Amygdala (tissue), 56 donors: ENCODE data around the gene NPAT.
"Not testable (repeated sequence)": the region's sequence is repeated elsewhere in the genome, so short reads cannot be mapped to it uniquely, and the experiment has no call there.

Source experiments
- DNase-seq, 56 donors: peaks; one replicate each; lab custom pipeline; 2025; lab: John Stamatoyannopoulos, UW

The NPAT gene

GRCh38 chr11:108162878-108163277, 59.6 kb downstream of the NPAT start:
- not testable (repeated sequence) for DNase-seq

GRCh38 chr11:108160970-108161566, 61.4 kb downstream of the NPAT start:
- no peak for DNase-seq

- DNase-seq, result no peak
Observed at GRCh38 chr11:108154591-108154990, 67.8 kb downstream of the NPAT start.

- no peak for DNase-seq
Observed at GRCh38 chr11:108148556-108148955, 73.9 kb downstream of the NPAT start.

GRCh38 chr11:108147150-108147549, 75.3 kb downstream of the NPAT start:
- no peak for DNase-seq

GRCh38 chr11:108144615-108145014, 77.8 kb downstream of the NPAT start:
- no peak for DNase-seq

GRCh38 chr11:108142304-108142703, 80.1 kb downstream of the NPAT start:
- no peak for DNase-seq

GRCh38 chr11:108137212-108137611, 85.2 kb downstream of the NPAT start:
- no peak for DNase-seq

- no peak for DNase-seq
Observed at GRCh38 chr11:108135845-108136544, 86.4 kb downstream of the NPAT start.

- not testable (repeated sequence) for DNase-seq
Observed at GRCh38 chr11:108132993-108133538, 89.4 kb downstream of the NPAT start.

- no peak for DNase-seq
Observed at GRCh38 chr11:108131993-108132392, 90.4 kb downstream of the NPAT start.

- DNase-seq, result no peak
Observed at GRCh38 chr11:108128772-108129171, 93.7 kb downstream of the NPAT start.

GRCh38 chr11:108125096-108125495, 97.3 kb downstream of the NPAT start:
- no peak for DNase-seq

- peak in 7 of 56 donors; percentile 1 to 46 (median 15) for DNase-seq
Observed at GRCh38 chr11:108122166-108122628, 100.2 kb downstream of the NPAT start.

GRCh38 chr11:108121274-108122155, 100.9 kb downstream of the NPAT start, which contains the start of gene ACAT1:
TSS of gene ACAT1 (plus strand) at chr11:108121567. CDS start at chr11:108121607, 40 bp downstream.
- peak; percentile 58 to 97 (median 88) for DNase-seq

- not testable (repeated sequence) for DNase-seq
Observed at GRCh38 chr11:108120936-108121273, 101.5 kb downstream of the NPAT start.

- no peak for DNase-seq
Observed at GRCh38 chr11:108117746-108118371, 104.6 kb downstream of the NPAT start.

- DNase-seq, result peak in 54 of 56 donors; percentile 1 to 89 (median 54)
Observed at GRCh38 chr11:108115500-108116140, 106.8 kb downstream of the NPAT start.

GRCh38 chr11:108112057-108112456, 110.4 kb downstream of the NPAT start:
- no peak for DNase-seq

GRCh38 chr11:108111126-108111525, 111.3 kb downstream of the NPAT start:
- DNase-seq, result no peak
